ENCODE data around the gene TMEM198.

DNA sequence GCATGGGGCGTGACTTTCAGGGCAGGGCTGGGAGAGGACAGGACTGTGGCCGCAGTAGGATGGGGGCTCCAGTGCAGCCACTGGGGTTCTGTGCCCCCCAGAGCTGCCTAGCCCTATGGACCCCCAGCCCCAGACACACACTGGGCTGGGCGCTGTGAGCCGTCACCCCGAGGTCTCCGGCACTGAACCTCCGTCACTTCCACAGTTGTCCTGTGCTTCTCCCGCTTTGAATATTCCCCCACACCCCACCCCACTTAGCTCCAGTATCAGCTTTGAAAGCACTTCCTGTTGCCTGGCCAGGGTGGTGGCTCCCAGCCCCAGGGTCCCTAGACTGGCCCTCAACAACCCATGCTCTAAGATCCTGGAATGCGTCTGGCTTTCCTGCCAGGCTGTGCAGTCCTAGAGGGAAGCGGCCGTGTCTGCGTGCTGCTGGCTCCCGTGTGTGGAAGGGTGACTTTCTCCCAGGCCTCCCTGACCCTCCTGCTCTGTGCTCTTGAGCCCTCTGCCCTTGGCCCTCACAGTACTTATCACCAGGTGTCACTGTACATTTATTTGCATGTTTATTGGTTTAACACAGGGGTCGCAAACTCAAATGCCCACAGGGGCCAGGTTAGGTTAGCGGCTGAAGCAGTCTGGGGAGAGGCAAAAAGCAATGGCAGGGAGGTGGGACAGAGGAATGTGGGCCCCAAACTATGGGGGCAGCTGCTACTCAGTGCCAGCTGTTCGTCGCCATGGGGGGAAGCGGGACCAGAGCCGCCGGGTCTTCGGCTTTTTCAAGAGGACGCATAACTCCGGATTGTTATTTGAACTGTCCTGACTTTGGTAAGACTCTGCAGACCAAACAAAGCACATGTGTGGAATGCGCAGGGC is 17.6 kb downstream of the TMEM198 start:
- TF ChIP-seq, protein P1, sequence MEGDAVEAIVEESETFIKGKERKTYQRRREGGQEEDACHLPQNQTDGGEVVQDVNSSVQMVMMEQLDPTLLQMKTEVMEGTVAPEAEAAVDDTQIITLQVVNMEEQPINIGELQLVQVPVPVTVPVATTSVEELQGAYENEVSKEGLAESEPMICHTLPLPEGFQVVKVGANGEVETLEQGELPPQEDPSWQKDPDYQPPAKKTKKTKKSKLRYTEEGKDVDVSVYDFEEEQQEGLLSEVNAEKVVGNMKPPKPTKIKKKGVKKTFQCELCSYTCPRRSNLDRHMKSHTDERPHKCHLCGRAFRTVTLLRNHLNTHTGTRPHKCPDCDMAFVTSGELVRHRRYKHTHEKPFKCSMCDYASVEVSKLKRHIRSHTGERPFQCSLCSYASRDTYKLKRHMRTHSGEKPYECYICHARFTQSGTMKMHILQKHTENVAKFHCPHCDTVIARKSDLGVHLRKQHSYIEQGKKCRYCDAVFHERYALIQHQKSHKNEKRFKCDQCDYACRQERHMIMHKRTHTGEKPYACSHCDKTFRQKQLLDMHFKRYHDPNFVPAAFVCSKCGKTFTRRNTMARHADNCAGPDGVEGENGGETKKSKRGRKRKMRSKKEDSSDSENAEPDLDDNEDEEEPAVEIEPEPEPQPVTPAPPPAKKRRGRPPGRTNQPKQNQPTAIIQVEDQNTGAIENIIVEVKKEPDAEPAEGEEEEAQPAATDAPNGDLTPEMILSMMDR (IDR thresholded peaks at IDR 0.05), result no peak
- TF ChIP-seq EZH2 (IDR thresholded peaks at IDR 0.05; ENCODE audit: borderline replicate concordance, insufficient read depth, low read depth, low read length, poor library complexity, severe bottlenecking), result no peak

All from B cell (primary cell).